Osteoblast (primary cell): ENCODE measurements around the gene CALN1. TPM values are rescaled to one million over a fixed set of nuclear protein-coding genes. Genes with fewer than 3 reads are reported as not detected.

Source experiments
- DNase-seq: peaks from one replicate; pipeline ENCODE4 v3.0.0; 2011; ENCODE audit warnings: low spot score, mixed read lengths; ENCODE audit not compliant: insufficient read length; ENCODE audit errors: missing footprints
- H2AFZ ChIP-seq: 2 replicates; pipeline ENCODE4 v1.6.0; 2011; ENCODE audit warnings: mild to moderate bottlenecking, low read length
- H3K27ac ChIP-seq: 2 replicates; pipeline ENCODE4 v1.5.1; 2011; ENCODE audit warnings: mild to moderate bottlenecking, low read depth, low read length, moderate library complexity
- H3K27me3 ChIP-seq: 2 replicates; pipeline ENCODE4 v1.6.0; 2012; ENCODE audit warnings: mild to moderate bottlenecking, control low read depth, inconsistent platforms, low read length, moderate library complexity; ENCODE audit not compliant: insufficient read depth
- H3K36me3 ChIP-seq: 2 replicates; pipeline ENCODE4 v1.5.1; 2011; ENCODE audit warnings: mild to moderate bottlenecking, low read length, control low read depth, moderate library complexity; ENCODE audit not compliant: insufficient read depth
- H3K4me1 ChIP-seq: 2 replicates; pipeline ENCODE4 v1.5.1; 2011; ENCODE audit warnings: mild to moderate bottlenecking, low read length, control low read depth, moderate library complexity; ENCODE audit not compliant: insufficient read depth
- H3K4me2 ChIP-seq: 2 replicates; pipeline ENCODE4 v1.6.0; 2011; ENCODE audit warnings: mild to moderate bottlenecking, low read length; ENCODE audit not compliant: insufficient read depth
- H3K4me3 ChIP-seq: fragments of 200-600 bp; sonication (generic); 3 replicates; pipeline ENCODE4 v1.5.1; 2012; ENCODE audit warnings: mild to moderate bottlenecking, low read length, inconsistent platforms; ENCODE audit not compliant: insufficient read depth
- H3K79me2 ChIP-seq: 2 replicates; pipeline ENCODE4 v1.6.0; 2012; ENCODE audit warnings: mild to moderate bottlenecking, low read length, control low read depth, inconsistent platforms; ENCODE audit not compliant: insufficient read depth
- H3K9me3 ChIP-seq: 2 replicates; pipeline ENCODE4 v1.5.1; 2011; ENCODE audit warnings: low read depth, low read length, control low read depth
- H4K20me1 ChIP-seq: 2 replicates; pipeline ENCODE4 v1.6.0; 2012; ENCODE audit warnings: mild to moderate bottlenecking, low read length, control low read depth; ENCODE audit not compliant: insufficient read depth
- CTCF ChIP-seq: IDR thresholded peaks from 2 replicates; pipeline ENCODE4 v1.5.1; 2011; ENCODE audit warnings: mild to moderate bottlenecking, low read depth, low read length, moderate library complexity; ENCODE audit errors: extremely low read depth
- total RNA-seq: library from RNA; depleted of rRNA; stranded (reverse); fragments of >200 nt; gene quantifications from 2 replicates; pipeline ENCODE4 v1.2.3, GENCODE V29; 2012

Gene CALN1
- total RNA-seq, 1 donor, result not detected

- Histone ChIP-seq H3K36me3 (no peaks in the 10 kb centered on the region), H3K79me2 (no peaks in the 10 kb centered on the region), H3K9me3 (no peaks in the 10 kb centered on the region), H3K4me3 (no peak overlapping the region), H2AFZ (no peak overlapping the region), H3K4me2 (no peak overlapping the region), H3K27ac (no peak overlapping the region), H3K27me3 (no peaks in the 10 kb centered on the region), H3K4me1 (no peaks in the 10 kb centered on the region), H4K20me1 (no peaks in the 10 kb centered on the region)
- no peak for TF ChIP-seq CTCF
- DNase-seq, result no peak
Measured at GRCh38 chr7:71982851-71983250, 429.3 kb downstream of the CALN1 start.

GRCh38 chr7:71976645-71977044 lies 435.5 kb downstream of the CALN1 start:
- no peak for DNase-seq
- Histone ChIP-seq H3K9me3 (no peaks in the 10 kb centered on the region), H2AFZ (no peak overlapping the region), H3K36me3 (no peaks in the 10 kb centered on the region), H4K20me1 (no peaks in the 10 kb centered on the region), H3K27me3 (no peaks in the 10 kb centered on the region), H3K27ac (no peak overlapping the region), H3K79me2 (no peaks in the 10 kb centered on the region), H3K4me2 (no peak overlapping the region), H3K4me1 (no peaks in the 10 kb centered on the region), H3K4me3 (no peak overlapping the region)
- TF ChIP-seq CTCF, result no peak

GRCh38 chr7:71974611-71975010 lies 437.5 kb downstream of the CALN1 start:
- Histone ChIP-seq H3K36me3 (no peaks in the 10 kb centered on the region), H4K20me1 (no peaks in the 10 kb centered on the region), H2AFZ (no peak overlapping the region), H3K79me2 (no peaks in the 10 kb centered on the region), H3K9me3 (no peaks in the 10 kb centered on the region), H3K27me3 (no peaks in the 10 kb centered on the region), H3K4me3 (no peak overlapping the region), H3K27ac (no peak overlapping the region), H3K4me1 (no peaks in the 10 kb centered on the region), H3K4me2 (no peak overlapping the region)
- DNase-seq, result no peak
- no peak for TF ChIP-seq CTCF

GRCh38 chr7:71972534-71972933 lies 439.6 kb downstream of the CALN1 start:
- Histone ChIP-seq H3K79me2 (no peaks in the 10 kb centered on the region), H3K36me3 (no peaks in the 10 kb centered on the region), H3K9me3 (no peaks in the 10 kb centered on the region), H3K4me1 (no peaks in the 10 kb centered on the region), H3K4me3 (no peak overlapping the region), H3K27me3 (no peaks in the 10 kb centered on the region), H4K20me1 (no peaks in the 10 kb centered on the region), H3K27ac (no peak overlapping the region), H2AFZ (no peak overlapping the region), H3K4me2 (no peak overlapping the region)
- DNase-seq, result no peak
- no peak for TF ChIP-seq CTCF
